Measurements from ENCODE around the gene KRTAP10-4.
"Not testable (repeated sequence)": the region's sequence is repeated elsewhere in the genome, so short reads cannot be mapped to it uniquely, and the experiment has no call there.

The KRTAP10-4 gene

DNA sequence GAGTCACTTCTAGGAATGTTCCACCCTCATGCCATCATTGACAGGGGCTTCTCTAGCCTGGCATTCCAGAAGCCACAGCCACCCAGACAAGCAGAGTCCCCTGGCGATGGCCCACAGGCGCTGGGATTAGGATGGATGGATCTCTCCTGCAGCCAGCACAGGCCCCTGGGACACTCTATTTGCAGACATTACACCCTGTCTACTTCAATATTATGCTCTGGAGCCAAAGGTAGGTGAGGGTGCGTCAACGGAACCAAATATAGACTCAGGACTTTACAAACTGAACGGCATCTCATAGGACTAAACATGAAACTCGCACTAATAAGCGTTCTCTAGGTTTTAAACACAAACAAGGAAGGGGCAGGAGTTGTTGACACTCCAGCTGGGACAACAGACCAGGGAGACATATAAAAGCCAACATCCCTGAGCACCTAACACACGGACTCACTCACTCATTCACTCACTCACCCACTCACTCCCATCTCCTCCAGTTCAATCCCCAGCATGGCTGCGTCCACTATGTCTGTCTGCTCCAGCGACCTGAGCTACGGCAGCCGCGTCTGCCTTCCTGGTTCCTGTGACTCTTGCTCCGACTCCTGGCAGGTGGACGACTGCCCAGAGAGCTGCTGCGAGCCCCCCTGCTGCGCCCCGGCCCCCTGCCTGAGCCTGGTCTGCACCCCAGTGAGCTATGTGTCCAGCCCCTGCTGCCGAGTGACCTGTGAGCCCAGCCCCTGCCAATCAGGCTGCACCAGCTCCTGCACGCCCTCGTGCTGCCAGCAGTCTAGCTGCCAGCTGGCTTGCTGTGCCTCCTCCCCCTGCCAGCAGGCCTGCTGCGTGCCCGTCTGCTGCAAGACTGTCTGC lies 26.8 kb downstream of the KRTAP10-4 start, which contains the start of gene KRTAP10-7:
Gene KRTAP10-7 (plus strand): TSS at position 480 of the 861 bp plus-strand sequence. CDS start 25 bp downstream, at position 505.
- DNase-seq = not testable (repeated sequence)

DNA sequence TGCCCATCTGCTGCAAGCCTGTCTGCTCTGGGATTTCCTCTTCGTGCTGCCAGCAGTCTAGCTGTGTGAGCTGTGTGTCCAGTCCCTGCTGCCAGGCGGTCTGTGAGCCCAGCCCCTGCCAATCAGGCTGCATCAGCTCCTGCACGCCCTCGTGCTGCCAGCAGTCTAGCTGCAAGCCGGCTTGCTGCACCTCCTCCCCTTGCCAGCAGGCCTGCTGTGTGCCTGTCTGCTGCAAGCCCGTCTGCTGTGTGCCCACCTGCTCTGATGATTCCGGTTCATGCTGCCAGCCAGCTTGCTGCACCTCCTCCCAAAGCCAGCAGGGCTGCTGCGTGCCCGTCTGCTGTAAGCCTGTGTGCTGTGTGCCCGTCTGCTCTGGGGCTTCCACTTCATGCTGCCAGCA lies 27.6 kb downstream of the KRTAP10-4 start:
- not testable (repeated sequence) for DNase-seq

DNA sequence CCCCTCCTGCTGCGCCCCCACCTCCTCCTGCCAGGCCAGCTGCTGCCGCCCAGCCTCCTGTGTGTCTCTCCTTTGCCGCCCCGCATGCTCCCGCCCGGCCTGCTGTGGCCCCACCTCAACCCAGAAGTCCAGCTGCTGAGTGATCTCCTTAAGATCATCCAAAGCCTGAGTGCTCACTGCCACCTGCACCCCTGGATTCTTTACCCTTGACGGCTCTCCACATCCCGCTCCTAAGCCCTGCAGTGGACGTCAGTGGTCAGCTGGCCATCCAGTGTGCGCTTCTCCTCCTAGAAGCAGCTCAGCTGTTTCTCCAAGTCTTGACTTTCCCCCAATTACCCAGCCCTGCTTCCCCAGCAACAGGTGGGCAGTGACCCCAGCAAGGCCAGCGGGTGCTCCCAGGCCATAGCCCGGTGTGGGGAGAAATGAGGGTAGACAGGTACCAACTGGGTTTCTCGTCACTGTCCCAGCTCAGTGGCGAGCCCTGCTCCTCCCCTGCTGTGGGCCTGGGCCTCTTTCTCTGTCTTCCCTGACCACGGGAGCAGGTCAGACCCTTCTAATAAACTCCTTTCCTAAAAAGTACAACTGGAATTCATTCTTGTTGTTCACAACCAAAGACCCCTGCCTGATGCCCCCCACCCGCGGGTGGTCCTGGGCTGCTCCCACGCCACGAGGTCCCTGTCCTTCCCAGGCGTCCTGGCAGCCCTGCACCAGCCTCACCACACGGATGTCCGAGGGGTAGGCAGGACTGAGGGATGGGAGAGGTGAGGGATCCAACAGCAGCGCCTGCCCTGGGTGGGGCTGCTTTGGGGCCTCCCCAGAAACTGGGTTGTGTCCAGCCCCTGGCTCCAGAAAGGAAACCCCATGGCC lies 28.3 kb downstream of the KRTAP10-4 start:
- no peak for DNase-seq

GRCh38 chr21:44602463-44602850 lies 28.9 kb downstream of the KRTAP10-4 start:
- no peak for DNase-seq

GRCh38 chr21:44603109-44603875 lies 29.8 kb downstream of the KRTAP10-4 start:
- no peak for DNase-seq

DNA sequence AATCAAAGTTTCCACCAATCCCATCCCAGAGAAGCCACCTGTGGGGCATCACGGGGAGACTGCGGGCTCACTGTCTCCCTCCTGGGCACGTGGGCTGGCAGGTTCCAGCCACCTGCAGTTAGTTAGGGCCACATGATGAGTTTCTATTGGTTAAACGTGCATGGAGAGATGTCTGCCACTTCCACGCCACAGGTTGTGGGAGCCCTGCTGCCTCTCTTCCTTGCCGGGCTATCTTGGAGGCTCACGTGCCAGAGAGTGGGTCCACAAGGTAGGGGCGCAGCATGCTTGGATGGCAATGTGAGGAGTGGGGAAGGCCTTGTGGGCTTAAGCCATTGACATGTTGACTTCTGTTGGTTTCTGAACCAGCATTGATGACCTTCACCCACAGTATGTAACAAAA lies 30.4 kb downstream of the KRTAP10-4 start:
- DNase-seq = no peak

DNA sequence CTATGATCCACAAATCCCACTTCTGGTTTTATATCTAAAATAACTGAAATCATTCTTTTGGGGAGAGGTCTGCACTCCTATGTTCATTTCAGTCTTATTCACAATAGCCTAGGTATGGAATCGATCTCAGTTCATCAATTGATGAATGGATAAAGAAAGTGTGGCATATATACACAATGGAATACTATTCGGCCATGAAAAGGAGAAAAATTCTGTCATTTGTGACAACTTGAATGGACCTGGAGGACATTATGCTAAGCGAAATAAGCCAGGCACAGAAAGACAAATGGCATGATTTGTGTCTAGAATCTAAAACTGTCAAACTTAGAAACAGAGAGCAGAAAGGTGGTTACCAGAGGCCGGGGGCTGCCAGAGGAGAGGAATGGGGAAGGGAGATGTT lies 33.0 kb downstream of the KRTAP10-4 start:
- no peak for DNase-seq

DNA sequence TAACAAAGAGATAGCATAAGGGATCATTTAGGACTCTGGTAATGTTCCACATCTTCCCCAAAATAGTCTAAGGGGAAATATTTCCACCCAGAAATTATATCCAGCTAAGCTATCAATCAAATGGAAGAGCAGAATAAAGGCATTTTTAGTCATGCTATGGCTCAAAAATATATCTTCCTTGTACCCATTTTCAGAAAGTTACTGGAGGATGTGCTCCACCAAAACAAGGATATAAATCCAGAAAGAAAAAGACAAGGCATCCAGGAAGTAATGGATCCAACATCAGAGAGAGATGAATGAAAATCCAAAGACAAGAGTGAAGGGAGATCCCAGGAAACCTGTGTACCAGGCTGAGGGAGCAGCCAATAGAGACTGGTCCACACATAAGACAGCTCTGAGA lies 35.7 kb downstream of the KRTAP10-4 start:
- DNase-seq = no peak

- DNase-seq = not testable (repeated sequence)
Observed at GRCh38 chr21:44610157-44610843, 36.8 kb downstream of the KRTAP10-4 start.

- DNase-seq = no peak
Observed at GRCh38 chr21:44611551-44611950, 38.0 kb downstream of the KRTAP10-4 start.

DNA sequence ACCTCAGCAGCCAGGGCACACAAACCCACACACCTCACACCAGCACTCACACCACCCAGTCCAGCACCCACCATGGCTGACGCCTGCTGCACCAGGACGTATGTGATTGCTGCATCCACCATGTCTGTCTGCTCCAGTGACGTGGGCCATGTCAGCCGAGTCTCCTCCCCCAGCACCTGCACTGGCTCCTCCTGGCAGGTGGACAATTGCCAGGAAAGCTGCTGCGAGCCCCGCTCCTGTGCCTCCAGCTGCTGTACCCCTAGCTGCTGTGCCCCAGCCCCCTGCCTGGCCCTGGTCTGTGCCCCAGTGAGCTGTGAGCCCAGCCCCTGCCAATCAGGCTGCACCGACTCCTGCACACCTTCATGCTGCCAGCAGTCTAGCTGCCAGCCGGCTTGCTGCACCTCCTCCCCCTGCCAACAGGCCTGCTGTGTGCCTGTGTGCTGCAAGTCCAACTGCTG lies 38.5 kb downstream of the KRTAP10-4 start, which contains the start of gene KRTAP10-8:
Gene KRTAP10-8 (plus strand): TSS at position 51 of the 458 bp plus-strand sequence. CDS start 22 bp downstream, at position 73.
- no peak for DNase-seq

DNA sequence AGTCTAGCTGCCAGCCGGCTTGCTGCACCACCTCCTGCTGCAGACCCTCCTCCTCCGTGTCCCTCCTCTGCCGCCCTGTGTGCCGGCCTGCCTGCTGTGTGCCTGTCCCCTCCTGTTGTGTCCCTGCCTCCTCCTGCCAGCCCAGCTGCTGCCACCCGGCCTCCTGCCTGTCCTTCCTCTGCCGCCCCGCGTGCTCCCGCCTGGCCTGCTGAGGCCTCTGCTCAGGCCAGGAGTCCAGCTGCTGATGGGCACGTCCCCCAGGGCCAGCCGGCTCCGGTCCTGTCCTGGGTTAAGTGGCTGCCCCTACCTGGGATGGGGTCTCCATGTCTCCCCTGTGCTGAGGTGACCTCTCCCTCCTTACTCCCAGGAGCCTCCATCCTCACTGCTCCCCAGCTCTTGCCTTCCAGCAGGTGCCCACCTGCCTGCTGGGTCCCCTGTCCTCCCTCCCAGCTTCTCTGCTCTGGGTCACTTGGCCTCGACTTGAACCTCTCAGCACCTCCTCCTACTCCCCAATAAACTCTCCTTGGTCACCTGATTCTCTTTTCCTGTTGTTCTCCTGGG lies 39.2 kb downstream of the KRTAP10-4 start:
- DNase-seq = no peak

- no peak for DNase-seq
Observed at GRCh38 chr21:44613386-44614155, 40.0 kb downstream of the KRTAP10-4 start.

GRCh38 chr21:44614161-44614631 lies 40.7 kb downstream of the KRTAP10-4 start:
- DNase-seq = no peak

DNA sequence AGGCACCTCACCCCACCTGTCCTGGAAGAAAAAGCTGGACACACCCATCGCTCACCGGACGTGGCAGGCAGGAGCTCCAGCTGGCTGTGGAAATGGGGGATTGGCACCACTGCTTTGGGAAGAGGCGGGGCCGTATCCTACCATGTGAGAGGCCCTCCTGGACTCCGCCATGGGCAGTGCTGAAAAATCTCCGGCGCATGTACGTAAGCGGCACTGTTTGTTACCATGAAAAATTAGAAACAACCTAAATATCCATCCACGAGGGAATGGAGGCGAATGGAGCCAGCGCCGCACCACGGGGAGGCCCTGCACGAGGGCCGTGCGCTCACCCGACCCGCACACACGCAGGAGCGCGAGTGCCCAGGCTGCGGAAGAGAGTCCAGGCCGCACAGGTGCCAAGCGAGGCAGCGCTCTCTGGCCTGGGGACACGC lies 41.4 kb downstream of the KRTAP10-4 start:
- no peak for DNase-seq

- DNase-seq = no peak
Observed at GRCh38 chr21:44615466-44615865, 41.9 kb downstream of the KRTAP10-4 start.

GRCh38 chr21:44615911-44616590 lies 42.5 kb downstream of the KRTAP10-4 start:
- DNase-seq = no peak

DNA sequence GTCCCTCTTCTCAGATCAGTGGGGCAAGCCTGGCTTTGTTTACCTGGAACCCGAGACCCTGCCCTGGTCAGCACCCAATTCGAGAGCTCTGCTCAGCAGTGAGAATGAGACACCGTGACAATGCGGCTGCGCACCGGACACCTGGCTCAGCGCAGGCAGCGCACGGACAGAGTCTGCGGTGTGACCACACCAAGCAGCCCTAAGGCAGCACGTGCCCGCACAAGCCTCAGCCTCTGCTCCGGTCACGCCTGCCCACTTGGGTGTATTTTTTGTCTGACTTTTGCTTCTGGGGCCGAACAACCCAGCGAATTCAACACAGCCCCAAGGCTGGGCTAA lies 43.0 kb downstream of the KRTAP10-4 start:
- DNase-seq = no peak

DNA sequence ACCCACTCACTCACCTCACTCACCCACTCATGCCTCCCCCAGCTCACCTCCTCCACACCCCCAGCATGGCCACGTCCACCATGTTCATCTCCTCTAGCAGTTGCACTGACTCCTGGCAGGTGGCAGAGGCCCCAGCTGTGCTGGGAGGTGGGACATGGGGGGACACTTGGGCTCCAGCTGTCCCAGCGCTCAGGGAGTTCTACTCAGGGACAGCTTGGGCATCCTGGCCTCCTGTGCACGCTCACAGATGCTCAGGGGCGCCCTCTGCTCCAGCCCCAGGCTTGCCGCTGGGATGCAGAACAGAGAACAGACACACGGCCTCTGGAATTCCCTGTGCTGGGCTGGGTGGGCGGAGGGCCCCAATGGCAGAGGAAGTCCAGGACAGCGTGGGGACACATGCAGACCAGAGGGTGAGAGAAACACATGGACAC lies 43.6 kb downstream of the KRTAP10-4 start:
- DNase-seq = no peak

DNA sequence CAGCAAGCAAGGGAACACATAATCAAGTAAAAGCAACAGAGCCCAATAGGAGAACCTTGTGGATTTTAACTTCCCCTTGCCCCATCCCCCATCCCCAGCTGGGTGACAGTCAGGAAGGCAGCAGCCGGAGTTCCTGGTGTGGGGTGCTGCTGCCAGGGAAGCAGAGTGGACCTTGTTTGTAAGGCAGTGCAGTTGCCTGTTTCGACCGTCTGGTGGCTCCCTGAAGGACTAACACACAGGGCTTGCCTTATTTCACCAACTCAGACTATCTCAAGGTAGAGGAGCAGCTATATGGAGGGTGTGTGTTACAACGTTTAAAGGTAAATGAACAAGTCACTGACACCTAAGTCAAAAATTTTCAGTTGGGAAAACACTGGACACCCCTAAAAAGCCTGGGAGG lies 45.0 kb downstream of the KRTAP10-4 start:
- DNase-seq = no peak
